Umbilical cord (tissue), 2 donors: Measurements from ENCODE around the gene APOBEC3F. TPM values are rescaled to one million over a fixed set of nuclear protein-coding genes. Genes with fewer than 3 reads are reported as not detected.
"Not testable (repeated sequence)": the region's sequence is repeated elsewhere in the genome, so short reads cannot be mapped to it uniquely, and the experiment has no call there.

Source experiments
- DNase-seq: peaks from one replicate; pipeline ENCODE4 v3.0.0-alpha.2; 2015; ENCODE audit warnings: low spot score
- total RNA-seq: library from RNA; depleted of rRNA; stranded (reverse); fragments of >200 nt; gene quantifications from one replicate; pipeline ENCODE4 v1.2.3, GENCODE V29; 2014; ENCODE audit warnings: low replicate concordance; ENCODE audit not compliant: insufficient read depth

Gene APOBEC3F
- total RNA-seq, 1 donor from 2014 or later: 1.7 TPM

- DNase-seq: no peak
Measured at GRCh38 chr22:39026509-39027150, 14.0 kb upstream of the APOBEC3F start.

GRCh38 chr22:39027717-39028116 is 12.9 kb upstream of the APOBEC3F start:
- no peak for DNase-seq

GRCh38 chr22:39028281-39028680 is 12.4 kb upstream of the APOBEC3F start:
- DNase-seq: no peak

- DNase-seq: no peak
Measured at GRCh38 chr22:39029227-39029626, 11.4 kb upstream of the APOBEC3F start.

GRCh38 chr22:39030705-39031104 is 10.0 kb upstream of the APOBEC3F start:
- no peak for DNase-seq

DNA sequence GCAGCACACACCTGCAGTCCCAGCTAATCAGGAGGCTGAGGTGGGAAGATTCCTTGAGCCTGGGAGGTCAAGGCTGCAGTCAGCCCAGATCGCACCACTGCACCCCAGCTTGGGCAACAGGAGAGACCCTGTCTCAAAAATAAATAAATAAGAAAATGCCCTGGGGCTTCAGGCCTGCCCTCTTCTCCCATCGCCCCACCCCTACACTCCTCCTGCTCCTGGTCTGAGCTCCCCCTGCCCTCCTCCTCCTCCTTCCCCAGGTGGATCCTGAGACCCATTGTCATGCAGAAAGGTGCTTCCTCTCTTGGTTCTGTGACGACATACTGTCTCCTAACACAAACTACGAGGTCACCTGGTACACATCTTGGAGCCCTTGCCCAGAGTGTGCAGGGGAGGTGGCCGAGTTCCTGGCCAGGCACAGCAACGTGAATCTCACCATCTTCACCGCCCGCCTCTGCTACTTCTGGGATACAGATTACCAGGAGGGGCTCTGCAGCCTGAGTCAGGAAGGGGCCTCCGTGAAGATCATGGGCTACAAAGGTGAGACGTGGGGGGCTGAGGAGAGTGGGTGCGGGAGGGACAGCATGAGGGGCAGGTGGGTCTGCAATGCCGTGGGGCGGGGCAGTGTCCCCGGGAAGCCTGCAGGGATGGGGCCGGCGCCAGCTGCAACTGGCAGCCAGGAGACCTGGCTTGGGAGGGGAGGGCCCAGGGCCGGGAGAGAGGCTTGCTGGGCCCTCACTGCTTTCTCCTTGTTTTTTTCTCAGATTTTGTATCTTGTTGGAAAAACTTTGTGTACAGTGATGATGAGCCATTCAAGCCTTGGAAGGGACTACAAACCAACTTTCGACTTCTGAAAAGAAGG is 9.0 kb upstream of the APOBEC3F start:
- not testable (repeated sequence) for DNase-seq

DNA sequence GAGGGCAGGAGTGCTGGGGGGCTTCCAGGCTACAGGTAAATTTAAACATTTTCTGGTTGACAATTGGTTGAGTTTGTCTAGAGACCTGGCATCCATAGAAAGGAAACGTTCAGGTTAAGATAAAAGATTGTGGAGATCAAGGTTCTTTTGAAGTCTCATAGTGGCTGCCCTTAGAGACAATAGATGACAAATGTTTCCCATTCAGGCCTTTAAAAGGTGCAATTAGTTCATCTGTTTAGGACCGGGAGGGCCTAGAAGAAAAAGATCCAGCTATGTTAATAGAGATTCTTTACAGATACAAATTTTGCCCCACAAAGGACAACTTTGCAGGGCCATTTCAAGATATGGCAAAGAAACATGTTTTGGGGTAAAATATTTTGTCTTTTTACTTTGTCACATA is 3.6 kb upstream of the APOBEC3F start:
- not testable (repeated sequence) for DNase-seq

DNA sequence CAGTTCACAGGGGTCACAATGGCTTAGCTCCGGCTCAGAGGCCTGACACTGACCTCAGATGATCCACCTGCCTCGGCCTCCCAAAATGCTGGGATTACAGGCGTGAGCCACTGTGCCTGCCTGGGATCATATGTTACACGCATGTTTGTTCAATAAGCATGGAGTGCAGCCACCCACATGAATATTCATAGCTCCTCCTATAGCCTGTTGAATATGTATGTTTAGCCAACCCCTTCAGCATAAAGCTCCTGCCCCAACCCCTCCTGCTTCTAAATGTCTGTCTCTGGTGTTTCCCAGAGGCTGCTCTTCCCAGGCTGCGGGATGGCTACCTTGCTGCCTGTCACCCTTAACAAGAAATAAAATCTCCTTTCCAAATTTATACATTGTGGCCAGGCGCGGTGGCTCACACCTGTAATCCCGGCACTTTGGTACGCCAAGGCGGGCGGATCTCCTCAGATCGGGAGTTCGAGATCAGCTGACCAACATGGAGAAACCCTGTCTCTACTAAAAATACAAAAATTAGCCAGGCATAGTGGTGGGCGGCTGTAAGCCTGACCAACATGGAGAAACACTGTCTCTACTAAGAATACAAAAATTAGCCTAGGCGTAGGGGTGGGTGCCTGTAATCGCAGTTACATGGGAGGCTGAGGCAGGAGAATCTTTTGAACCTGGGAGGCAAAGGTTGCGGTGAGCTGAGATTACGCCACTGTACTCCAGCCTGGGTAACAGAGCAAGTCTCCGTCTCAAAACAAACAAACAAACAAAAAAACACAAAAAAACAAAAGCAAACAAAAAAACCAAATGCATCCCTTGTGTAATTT is 1.1 kb upstream of the APOBEC3F start:
- DNase-seq: no peak

DNA sequence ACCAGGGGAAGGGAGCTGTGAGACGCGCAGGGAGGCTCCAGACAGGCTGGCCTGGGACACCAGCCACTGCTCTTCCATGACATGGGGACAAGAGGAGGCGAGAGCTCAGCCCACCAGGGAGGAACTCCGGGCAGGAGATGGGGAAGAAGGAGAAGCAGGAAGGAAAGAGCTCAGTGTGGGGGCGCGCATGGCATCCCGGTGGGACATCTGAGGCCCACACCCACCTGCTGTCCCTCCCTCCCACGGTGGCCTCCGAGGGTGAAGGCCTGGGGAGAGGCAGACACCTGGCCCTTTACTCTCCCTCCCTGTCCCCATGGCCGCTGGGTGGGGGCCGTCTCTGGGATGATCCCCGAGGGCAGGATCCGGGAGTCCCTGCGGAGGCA is 518 bp upstream of the APOBEC3F start:
- DNase-seq: not testable (repeated sequence)

GRCh38 chr22:39041908-39042307 is 1.2 kb downstream of the APOBEC3F start:
- no peak for DNase-seq

DNA sequence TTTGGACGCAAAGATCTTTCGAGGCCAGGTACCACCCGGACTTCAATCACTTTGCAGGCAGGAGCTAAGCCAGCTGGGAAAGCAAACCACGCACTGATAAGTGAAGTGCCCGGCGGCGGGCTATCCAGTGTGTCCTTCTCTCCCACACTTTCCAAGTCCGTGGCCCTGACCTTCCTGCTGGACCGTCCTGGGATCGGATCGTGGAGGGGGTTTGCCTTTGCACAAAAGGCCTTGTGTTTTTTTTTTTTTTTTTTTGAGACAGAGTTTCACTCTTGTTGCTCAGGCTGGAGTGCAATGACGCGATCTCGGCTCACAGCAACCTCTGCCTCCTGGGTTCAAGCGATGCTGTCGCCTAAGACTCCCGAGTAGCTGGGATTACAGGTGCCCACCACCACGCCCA is 2.4 kb downstream of the APOBEC3F start:
- DNase-seq: not testable (repeated sequence)

DNA sequence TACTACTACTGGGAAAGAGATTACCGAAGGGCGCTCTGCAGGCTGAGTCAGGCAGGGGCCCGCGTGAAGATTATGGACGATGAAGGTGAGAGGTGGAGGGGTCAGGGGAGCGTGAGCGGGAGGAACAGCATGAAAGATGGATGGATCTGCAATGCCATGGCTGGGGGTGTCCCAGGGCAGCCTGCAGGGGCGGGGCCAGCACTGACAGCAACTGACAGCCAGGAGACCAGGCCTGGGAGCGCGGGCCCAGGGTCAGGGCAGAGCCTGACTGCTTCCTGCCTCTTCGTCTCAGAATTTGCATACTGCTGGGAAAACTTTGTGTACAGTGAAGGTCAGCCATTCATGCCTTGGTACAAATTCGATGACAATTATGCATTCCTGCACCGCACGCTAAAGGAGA is 4.5 kb downstream of the APOBEC3F start:
- not testable (repeated sequence) for DNase-seq

GRCh38 chr22:39049486-39049885 is 8.8 kb downstream of the APOBEC3F start:
- not testable (repeated sequence) for DNase-seq

- DNase-seq: not testable (repeated sequence)
Measured at GRCh38 chr22:39051844-39052495, 11.3 kb downstream of the APOBEC3F start.

- DNase-seq: no peak
Measured at GRCh38 chr22:39055658-39056057, 15.0 kb downstream of the APOBEC3F start.

DNA sequence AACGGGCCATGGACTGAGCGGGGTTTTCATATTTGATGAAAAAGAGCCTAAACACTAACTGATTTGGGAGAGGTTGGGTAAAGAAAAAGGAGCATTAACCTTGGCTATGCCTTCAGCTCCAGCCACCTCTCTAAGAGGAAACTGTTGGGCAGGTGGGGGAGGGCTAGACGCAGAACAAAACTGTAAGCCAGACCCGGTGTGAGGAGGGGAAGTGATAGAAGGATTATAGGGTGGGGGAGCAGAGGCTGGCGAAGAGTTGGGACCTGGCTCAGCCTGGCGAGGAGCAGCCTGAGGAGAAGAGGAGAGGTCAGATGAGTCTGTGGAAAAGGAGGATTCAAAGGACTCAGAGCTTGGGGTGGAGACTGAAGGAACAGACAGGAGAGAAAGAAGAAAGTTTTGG is 20.6 kb downstream of the APOBEC3F start:
- not testable (repeated sequence) for DNase-seq

GRCh38 chr22:39061951-39062350 is 21.3 kb downstream of the APOBEC3F start:
- not testable (repeated sequence) for DNase-seq

- DNase-seq: not testable (repeated sequence)
Measured at GRCh38 chr22:39063904-39064303, 23.2 kb downstream of the APOBEC3F start.

- not testable (repeated sequence) for DNase-seq
Measured at GRCh38 chr22:39066442-39067276, 26.0 kb downstream of the APOBEC3F start.

GRCh38 chr22:39068033-39068785 is 27.5 kb downstream of the APOBEC3F start:
- DNase-seq: no peak
